A549 (cell line): ENCODE measurements around the gene RUFY2. TPM values are rescaled to one million over a fixed set of nuclear protein-coding genes. Genes with fewer than 3 reads are reported as not detected.

Experiments
- ATAC-seq, 2 experiments: fragments of 200-7000 bp in 1 of 2; fragments of >200 bp in 1 of 2; cut with Nextera tagmentation in 1 of 2; cut with Tn5 transposase in 1 of 2; 3 replicates each; pipeline versions ENCODE4 v1.8.0 to v1.9.1; 2018 to 2020; ENCODE audit warnings: mild to moderate bottlenecking in 1 of 2, moderate library complexity in 1 of 2
- CTCF ChIA-PET: fragments of 300-600 bp; sonication (Branson Sonifier 250); formaldehyde crosslinking; extraction: SDS; loops from one replicate; lab custom pipeline; 2021; ENCODE audit warnings: antibody characterized with exemption, inconsistent platforms; lab: Yijun Ruan, JAX
- POLR2A ChIA-PET: fragments of 350-600 bp; formaldehyde crosslinking; extraction: SDS; loops from one replicate; lab custom pipeline; 2021; ENCODE audit warnings: antibody characterized with exemption, inconsistent platforms; lab: Yijun Ruan, JAX
- DNase-seq, 2 experiments: peaks; one replicate each; pipeline versions ENCODE4 v3.0.0 to v3.0.0-alpha.2; 2011 to 2016; ENCODE audit warnings: low read depth in 1 of 2, low spot score in 1 of 2
- FAIRE-seq: peaks from 2 replicates; lab custom pipeline; 2011; peaks lifted over from hg19 to GRCh38; lab: Jason Lieb, UNC
- H3K27ac ChIP-seq, 2 experiments: fragments of >200 bp; sonication (Bioruptor Twin); formaldehyde crosslinking; 3 replicates each; pipeline ENCODE4 v1.5.1; 2016 to 2017
- H3K4me1 ChIP-seq: fragments of >200 bp; sonication (Bioruptor Twin); formaldehyde crosslinking; 3 replicates; pipeline ENCODE4 v1.6.1; 2016
- H3K4me2 ChIP-seq: fragments of >200 bp; sonication (Bioruptor Twin); formaldehyde crosslinking; 3 replicates; pipeline ENCODE4 v1.6.1; 2016
- H3K4me3 ChIP-seq: fragments of >200 bp; sonication (Bioruptor Twin); formaldehyde crosslinking; 3 replicates; pipeline ENCODE4 v1.5.1; 2016
- H3K9me3 ChIP-seq: fragments of >200 bp; sonication (Bioruptor Twin); formaldehyde crosslinking; 3 replicates; pipeline ENCODE4 v1.6.1; 2016
- CBX2 ChIP-seq: fragments of 200-600 bp; sonication (generic); IDR thresholded peaks from 2 replicates; pipeline ENCODE4 v1.6.1; 2016; ENCODE audit warnings: low read depth, mild to moderate bottlenecking, borderline replicate concordance
- CBX8 ChIP-seq: fragments of 200-600 bp; sonication (generic); IDR thresholded peaks from 2 replicates; pipeline ENCODE4 v1.6.1; 2016
- CEBPB ChIP-seq, 2 experiments: fragments of >200 bp in 1 of 2; sonication (Bioruptor Twin) in 1 of 2; formaldehyde crosslinking in 1 of 2; IDR thresholded peaks; 2 replicates each; pipeline ENCODE4 v1.6.1; 2012 to 2016
- E2F6 ChIP-seq: IDR thresholded peaks from 2 replicates; pipeline ENCODE4 v1.6.1; 2012; ENCODE audit warnings: low read depth, borderline replicate concordance
- EHF ChIP-seq: fragments of 250-450 bp; sonication (Bioruptor Pico); IDR thresholded peaks from 2 replicates; pipeline ENCODE4 v1.5.0; 2020; ENCODE audit warnings: mild to moderate bottlenecking
- EHMT2 ChIP-seq: fragments of 200-600 bp; sonication (generic); IDR thresholded peaks from 2 replicates; pipeline ENCODE4 v1.6.1; 2016; ENCODE audit warnings: antibody characterized with exemption, low read depth, mild to moderate bottlenecking, moderate library complexity
- ELK1 ChIP-seq: fragments of 150-350 bp; IDR thresholded peaks from 2 replicates; pipeline ENCODE4 v1.6.1; 2014; ENCODE audit warnings: low read depth, mild to moderate bottlenecking, low read length
- ESRRA ChIP-seq: fragments of 150-350 bp; IDR thresholded peaks from 2 replicates; pipeline ENCODE4 v1.6.1; 2014; ENCODE audit warnings: mild to moderate bottlenecking, low read length, borderline replicate concordance
- FOSL2 ChIP-seq, 2 experiments: fragments of 450-650 bp in 1 of 2; fragments of >200 bp in 1 of 2; sonication (Bioruptor Twin) in 1 of 2; formaldehyde crosslinking; IDR thresholded peaks; 2 replicates each; pipeline versions ENCODE4 v1.5.0 to v1.6.1; 2016 to 2020; ENCODE audit warnings: mild to moderate bottlenecking in 1 of 2, moderate library complexity in 1 of 2
- HDAC2 ChIP-seq: fragments of 200-600 bp; sonication (generic); IDR thresholded peaks from 2 replicates; pipeline ENCODE4 v1.6.1; 2016
- HMGXB4 ChIP-seq: fragments of 250-450 bp; sonication (Bioruptor Pico); IDR thresholded peaks from 2 replicates; pipeline ENCODE4 v1.5.0; 2021; ENCODE audit warnings: mild to moderate bottlenecking, moderate library complexity, borderline replicate concordance
- HOXB13 ChIP-seq: fragments of 250-450 bp; sonication (Bioruptor Pico); IDR thresholded peaks from 2 replicates; pipeline ENCODE4 v1.5.0; 2020; ENCODE audit warnings: low read depth, mild to moderate bottlenecking, moderate library complexity
- HOXB5 ChIP-seq: fragments of 250-450 bp; sonication (Bioruptor Pico); IDR thresholded peaks from 2 replicates; pipeline ENCODE4 v1.5.0; 2020; ENCODE audit warnings: mild to moderate bottlenecking, moderate library complexity
- JUNB ChIP-seq: fragments of >200 bp; sonication (Bioruptor Twin); formaldehyde crosslinking; IDR thresholded peaks from 2 replicates; pipeline ENCODE4 v1.6.1; 2016
- MAFK ChIP-seq: fragments of 450-650 bp; IDR thresholded peaks from 2 replicates; pipeline ENCODE4 v1.6.1; 2014; ENCODE audit not compliant: partially characterized antibody
- MAX ChIP-seq: IDR thresholded peaks from 2 replicates; pipeline ENCODE4 v1.6.1; 2012
- MAZ ChIP-seq: fragments of 150-350 bp; IDR thresholded peaks from 2 replicates; pipeline ENCODE4 v1.6.1; 2014; ENCODE audit warnings: antibody characterized with exemption, low read depth, low read length, borderline replicate concordance
- MYC ChIP-seq: IDR thresholded peaks from 2 replicates; pipeline ENCODE4 v1.6.1; 2012; ENCODE audit warnings: mild to moderate bottlenecking, inconsistent platforms, low read length, improper control_type of control experiment, borderline replicate concordance
- PHF8 ChIP-seq: fragments of 200-600 bp; sonication (generic); IDR thresholded peaks from 2 replicates; pipeline ENCODE4 v1.6.1; 2016; ENCODE audit warnings: low read depth, mild to moderate bottlenecking, antibody characterized with exemption, moderate library complexity, borderline replicate concordance
- RCOR1 ChIP-seq: fragments of 150-350 bp; IDR thresholded peaks from 2 replicates; pipeline ENCODE4 v1.6.1; 2014; ENCODE audit warnings: antibody characterized with exemption, low read length, low read depth
- REST ChIP-seq: fragments of 200-600 bp; sonication (generic); IDR thresholded peaks from 2 replicates; pipeline ENCODE4 v1.6.1; 2016; ENCODE audit warnings: antibody characterized with exemption, mild to moderate bottlenecking, moderate library complexity
- TFCP2L1 ChIP-seq: fragments of 250-450 bp; sonication (Bioruptor Pico); IDR thresholded peaks from 2 replicates; pipeline ENCODE4 v1.5.0; 2021; ENCODE audit warnings: mild to moderate bottlenecking
- TP53 ChIP-seq: fragments of 250-450 bp; sonication (Bioruptor Pico); IDR thresholded peaks from 2 replicates; pipeline ENCODE4 v1.5.0; 2021; ENCODE audit warnings: mild to moderate bottlenecking, moderate library complexity
- USF2 ChIP-seq: fragments of 450-650 bp; IDR thresholded peaks from 2 replicates; pipeline ENCODE4 v1.6.1; 2014; ENCODE audit warnings: antibody characterized with exemption
- ZFP36 ChIP-seq: fragments of 450-650 bp; IDR thresholded peaks from 2 replicates; pipeline ENCODE4 v1.6.1; 2014; ENCODE audit warnings: borderline replicate concordance; ENCODE audit not compliant: partially characterized antibody
- WGBS: methylation state at CpG from one replicate; pipeline ENCODE4 v1.1.6; 2017; ENCODE audit errors: missing lambda C conversion rate; 5-methylcytosine and 5-hydroxymethylcytosine counted together
- polyA plus RNA-seq, 4 experiments: library from polyadenylated mRNA; depleted of rRNA in 3 of 4; stranded (reverse); fragments of >200 nt; fragmentation: RNase III in 1 of 4; extraction: RNeasy Plus Mini Kit Qiagen cat#74134 plus additional on column Dnase treatment in 1 of 4; gene quantifications; 2 replicates in 3 of 4; 3 replicates in 1 of 4; pipeline ENCODE4 v1.2.3, GENCODE V29; 2011 to 2017

Gene RUFY2
- polyA plus RNA-seq, 2 of the 4 experiments (the other 2 are of a cell fraction): 7.9 to 20.3 TPM

GRCh38 chr10:68385740-68386139, 21.3 kb downstream of the RUFY2 start:
- 62% methylated on average over 2 of the region's 2 CpGs for WGBS
- Histone ChIP-seq H3K4me2 (no peak overlapping the region), H3K4me3 (no peak overlapping the region), H3K4me1 (no peaks in the 10 kb centered on the region), H3K9me3 (no peaks in the 10 kb centered on the region), H3K27ac (no peak overlapping the region)
- no peak for DNase-seq
- ChIA-PET CTCF (interaction anchor here (0.6 to 1.9 kb wide), 3 partner anchors 21 to 416 kb away, joined by 3 to 7 read pairs (median 3); partner anchors contain the start of gene RUFY2), POLR2A (no interaction called here)
- no peak for ATAC-seq
- TF ChIP-seq HOXB5 (CRISPR knock-in tag) (no peak), JUNB (no peak), E2F6 (no peak), MAZ (no peak), ESRRA (no peak), ZFP36 (no peak), TFCP2L1 (no peak), HMGXB4 (no peak), HOXB13 (no peak), ELK1 (no peak), RCOR1 (no peak), MYC (no peak), REST (no peak), CBX2 (no peak), EHMT2 (no peak), CBX8 (no peak), CEBPB (IDR thresholded peaks at IDR 0.05) (no peak), USF2 (no peak), TP53 (no peak)
- FAIRE-seq: peak; percentile 13

GRCh38 chr10:68371604-68372003, 35.5 kb downstream of the RUFY2 start:
- peaks cover 22% of the 10 kb centered on the region for H3K9me3 ChIP-seq
- CTCF ChIA-PET: interaction anchor here (0.6 to 1.2 kb wide), 3 partner anchors 17 to 452 kb away, joined by 3 to 4 read pairs (median 3); no protein-coding TSS in a partner anchor
- POLR2A ChIA-PET: no interaction called here
- DNase-seq (no peak), FAIRE-seq (no peak), ATAC-seq (no peak)
- no peak overlapping the region for H3K4me3 ChIP-seq
- no peaks in the 10 kb centered on the region for H3K4me1 ChIP-seq
- TF ChIP-seq MYC: no peak
- TF ChIP-seq MAX: no peak
- TF ChIP-seq HOXB5 (CRISPR knock-in tag): no peak
- no peak for TF ChIP-seq EHF (CRISPR knock-in tag)
- TF ChIP-seq MAFK: no peak
- TF ChIP-seq FOSL2 (IDR thresholded peaks at IDR 0.05): no peak
- no peak for TF ChIP-seq FOSL2 (CRISPR knock-in tag; IDR thresholded peaks at IDR 0.05)
- TF ChIP-seq CEBPB (IDR thresholded peaks at IDR 0.05): no peak
- TF ChIP-seq HDAC2: no peak
- no peak for TF ChIP-seq PHF8
- WGBS: 88% methylated on average over 1 of the region's 1 CpG
- H3K27ac ChIP-seq: no peak overlapping the region
- no peak overlapping the region for H3K4me2 ChIP-seq
